ENCODE data around the gene GPR42.
"Not testable (repeated sequence)": the region's sequence is repeated elsewhere in the genome, so short reads cannot be mapped to it uniquely, and the experiment has no call there.

Gene GPR42

GRCh38 chr19:35378356-35378755 lies 7.5 kb downstream of the GPR42 start:
- FAIRE-seq (no peak), DNase-seq (ENCODE audit: insufficient read length, low spot score) (no peak)
- no peak for TF ChIP-seq CTCF (IDR thresholded peaks at IDR 0.05; ENCODE audit: insufficient read depth, missing control alignments)

GRCh38 chr19:35379545-35379944 lies 8.7 kb downstream of the GPR42 start:
- not testable (repeated sequence) for FAIRE-seq

GRCh38 chr19:35379992-35380391 lies 9.1 kb downstream of the GPR42 start:
- DNase-seq (ENCODE audit: insufficient read length, low spot score) = no peak
- no peak for FAIRE-seq
- TF ChIP-seq CTCF (IDR thresholded peaks at IDR 0.05; ENCODE audit: insufficient read depth, missing control alignments) = no peak

More at GRCh38 chr19:35379545-35379944, 8.7 kb downstream of the GPR42 start:
- DNase-seq (ENCODE audit: insufficient read length, low spot score) = not testable (repeated sequence)

DNA sequence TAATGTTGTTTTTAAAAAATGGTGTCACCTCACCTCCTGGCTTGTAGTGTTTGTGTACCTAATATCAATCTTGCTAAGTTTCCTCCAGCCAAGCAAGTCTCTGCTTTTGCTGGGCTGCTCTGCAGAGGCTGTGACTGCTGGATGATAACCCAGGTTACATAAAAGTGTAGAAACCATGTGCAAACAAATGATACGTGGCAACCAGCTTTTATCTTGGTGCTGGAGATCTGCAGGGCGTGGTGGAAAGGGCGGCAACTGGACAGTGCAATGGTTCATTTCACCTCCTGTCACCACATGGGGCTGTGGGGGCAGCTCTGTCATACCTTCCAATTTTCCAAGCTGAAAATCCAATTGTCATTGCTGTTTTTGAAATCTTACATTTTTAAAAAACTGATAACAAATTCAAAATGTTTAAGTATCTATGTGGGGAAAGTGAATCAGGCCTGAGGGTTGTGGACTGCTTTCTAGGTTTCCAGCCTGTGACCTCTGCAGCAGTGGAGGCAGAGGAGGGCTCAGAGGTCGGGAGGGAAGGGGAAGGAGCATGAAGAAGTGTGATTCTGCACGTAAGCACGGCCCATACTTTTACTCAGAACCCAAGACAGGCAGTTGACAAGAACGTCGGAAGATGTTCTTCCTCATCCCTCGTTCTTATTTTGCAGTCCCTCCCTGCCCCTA lies 9.7 kb downstream of the GPR42 start:
- no peak for TF ChIP-seq CTCF (IDR thresholded peaks at IDR 0.05; ENCODE audit: insufficient read depth, missing control alignments)
- no peak for FAIRE-seq
- DNase-seq (ENCODE audit: insufficient read length, low spot score) = no peak

GRCh38 chr19:35381318-35381717 lies 10.4 kb downstream of the GPR42 start:
- no peak for DNase-seq (ENCODE audit: insufficient read length, low spot score)
- FAIRE-seq = no peak
- TF ChIP-seq CTCF (IDR thresholded peaks at IDR 0.05; ENCODE audit: insufficient read depth, missing control alignments) = no peak

- FAIRE-seq (no peak), DNase-seq (ENCODE audit: insufficient read length, low spot score) (no peak)
- TF ChIP-seq CTCF (IDR thresholded peaks at IDR 0.05; ENCODE audit: insufficient read depth, missing control alignments) = no peak
These were observed 11.1 kb downstream of the GPR42 start for GRCh38 chr19:35381926-35382325.

DNA sequence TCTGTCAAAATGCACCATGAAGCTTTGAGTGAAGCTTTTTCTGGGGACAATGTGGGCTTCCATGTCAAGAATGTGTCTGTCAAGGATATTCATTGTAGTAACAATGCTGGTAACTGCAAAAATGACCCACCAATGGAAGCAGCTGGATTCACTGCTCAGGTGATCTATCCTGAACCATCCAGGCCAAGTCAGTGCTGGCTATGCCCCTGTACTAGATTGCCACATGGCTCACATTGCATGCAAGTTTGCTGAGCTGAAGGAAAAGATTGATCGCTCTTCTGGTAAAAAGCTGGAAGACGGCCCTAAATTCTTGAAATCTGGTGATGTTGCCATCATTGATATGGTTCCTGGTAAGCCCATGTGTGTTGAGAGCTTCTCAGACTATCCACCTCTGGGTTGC lies 12.7 kb downstream of the GPR42 start:
- TF ChIP-seq CTCF (IDR thresholded peaks at IDR 0.05; ENCODE audit: insufficient read depth, missing control alignments) = no peak
- DNase-seq (ENCODE audit: insufficient read length, low spot score) = no peak
- no peak for FAIRE-seq
